ENCODE results near the gene GAD1. TPM values are rescaled to one million over a fixed set of nuclear protein-coding genes. Genes with fewer than 3 reads are reported as not detected.

GAD1 gene
- total RNA-seq, 1 experiment from 2014 or later: 7.7 TPM

GRCh38 chr2:170873035-170873692 lies 56.5 kb downstream of the GAD1 start:
- Histone ChIP-seq H3K9me3 (ENCODE audit: low read length) (no peaks in the 10 kb centered on the region), H3K9me2 (replicated peaks; ENCODE audit: insufficient read depth, low read length) (no peaks in the 10 kb centered on the region), H3K27ac (ENCODE audit: low read length) (no peak overlapping the region), H4K20me1 (ENCODE audit: insufficient read depth, low read depth, low read length) (no peaks in the 10 kb centered on the region), H3K36me3 (ENCODE audit: insufficient read depth, low read length) (no peaks in the 10 kb centered on the region), H3K4me2 (ENCODE audit: low read depth, low read length, poor library complexity, severe bottlenecking) (peak overlapping the region; percentile 62), H3K4me1 (ENCODE audit: low read length) (peaks cover 6% of the 10 kb centered on the region; the same call in 1 of the 2 replicates), H3K4me3 (ENCODE audit: low read length) (peak overlapping the region; percentile 42; the same call in 1 of the 2 replicates), H3K9ac (ENCODE audit: low read length) (peak overlapping the region; percentile 51), H3K79me2 (ENCODE audit: low read length) (no peaks in the 10 kb centered on the region), H3K27me3 (ENCODE audit: low read length) (no peaks in the 10 kb centered on the region), H2AFZ (ENCODE audit: low read length) (peak overlapping the region; percentile 95)
- DNase-seq: peak; percentile 86

GRCh38 chr2:170878066-170878465 lies 61.4 kb downstream of the GAD1 start:
- H3K4me1 ChIP-seq (ENCODE audit: low read length): peaks cover 4% of the 10 kb centered on the region; the same call in 1 of the 2 replicates
- no peak for DNase-seq
- no peak overlapping the region; the same call in 1 of the 2 replicates for H3K4me3 ChIP-seq (ENCODE audit: low read length)
- H4K20me1 ChIP-seq (ENCODE audit: insufficient read depth, low read depth, low read length): no peaks in the 10 kb centered on the region
- H3K79me2 ChIP-seq (ENCODE audit: low read length): no peaks in the 10 kb centered on the region
- H3K36me3 ChIP-seq (ENCODE audit: insufficient read depth, low read length): no peaks in the 10 kb centered on the region
- H3K27me3 ChIP-seq (ENCODE audit: low read length): no peaks in the 10 kb centered on the region
- peak overlapping the region; percentile 30; the same call in 1 of the 2 replicates for H2AFZ ChIP-seq (ENCODE audit: low read length)
- peak overlapping the region; percentile 38 for H3K4me2 ChIP-seq (ENCODE audit: low read depth, low read length, poor library complexity, severe bottlenecking)
- H3K9ac ChIP-seq (ENCODE audit: low read length): no peak overlapping the region
- H3K9me3 ChIP-seq (ENCODE audit: low read length): no peaks in the 10 kb centered on the region
- no peaks in the 10 kb centered on the region for H3K9me2 ChIP-seq (replicated peaks; ENCODE audit: insufficient read depth, low read length)
- no peak overlapping the region for H3K27ac ChIP-seq (ENCODE audit: low read length)

GRCh38 chr2:170878505-170878904 lies 61.8 kb downstream of the GAD1 start:
- H3K36me3 ChIP-seq (ENCODE audit: insufficient read depth, low read length): no peaks in the 10 kb centered on the region
- peak overlapping the region; percentile 30; the same call in 1 of the 2 replicates for H2AFZ ChIP-seq (ENCODE audit: low read length)
- H3K4me1 ChIP-seq (ENCODE audit: low read length): peaks cover under 1% of the 10 kb centered on the region; the same call in 1 of the 2 replicates
- no peak for DNase-seq
- no peak overlapping the region for H3K27ac ChIP-seq (ENCODE audit: low read length)
- no peaks in the 10 kb centered on the region for H4K20me1 ChIP-seq (ENCODE audit: insufficient read depth, low read depth, low read length)
- no peak overlapping the region; the same call in 1 of the 2 replicates for H3K4me3 ChIP-seq (ENCODE audit: low read length)
- H3K9me3 ChIP-seq (ENCODE audit: low read length): no peaks in the 10 kb centered on the region
- no peak overlapping the region for H3K9ac ChIP-seq (ENCODE audit: low read length)
- H3K79me2 ChIP-seq (ENCODE audit: low read length): no peaks in the 10 kb centered on the region
- H3K27me3 ChIP-seq (ENCODE audit: low read length): no peaks in the 10 kb centered on the region
- no peaks in the 10 kb centered on the region for H3K9me2 ChIP-seq (replicated peaks; ENCODE audit: insufficient read depth, low read length)
- H3K4me2 ChIP-seq (ENCODE audit: low read depth, low read length, poor library complexity, severe bottlenecking): peak overlapping the region; percentile 38

- Histone ChIP-seq H3K4me2 (ENCODE audit: low read depth, low read length, poor library complexity, severe bottlenecking) (no peak overlapping the region), H3K27ac (ENCODE audit: low read length) (no peak overlapping the region), H3K9me2 (replicated peaks; ENCODE audit: insufficient read depth, low read length) (no peaks in the 10 kb centered on the region), H4K20me1 (ENCODE audit: insufficient read depth, low read depth, low read length) (no peaks in the 10 kb centered on the region), H2AFZ (ENCODE audit: low read length) (no peak overlapping the region), H3K4me3 (ENCODE audit: low read length) (no peak overlapping the region), H3K27me3 (ENCODE audit: low read length) (no peaks in the 10 kb centered on the region), H3K4me1 (ENCODE audit: low read length) (peaks cover 3% of the 10 kb centered on the region; the same call in 1 of the 2 replicates), H3K9ac (ENCODE audit: low read length) (no peak overlapping the region), H3K9me3 (ENCODE audit: low read length) (no peaks in the 10 kb centered on the region), H3K36me3 (ENCODE audit: insufficient read depth, low read length) (no peaks in the 10 kb centered on the region), H3K79me2 (ENCODE audit: low read length) (no peaks in the 10 kb centered on the region)
- DNase-seq: no peak
Measured at GRCh38 chr2:170881840-170882239, 65.2 kb downstream of the GAD1 start.

- H2AFZ ChIP-seq (ENCODE audit: low read length): no peak overlapping the region
- H4K20me1 ChIP-seq (ENCODE audit: insufficient read depth, low read depth, low read length): no peaks in the 10 kb centered on the region
- H3K79me2 ChIP-seq (ENCODE audit: low read length): no peaks in the 10 kb centered on the region
- H3K9me3 ChIP-seq (ENCODE audit: low read length): no peaks in the 10 kb centered on the region
- no peak for DNase-seq
- H3K27me3 ChIP-seq (ENCODE audit: low read length): no peaks in the 10 kb centered on the region
- no peak overlapping the region for H3K27ac ChIP-seq (ENCODE audit: low read length)
- no peak overlapping the region for H3K4me2 ChIP-seq (ENCODE audit: low read depth, low read length, poor library complexity, severe bottlenecking)
- H3K9me2 ChIP-seq (replicated peaks; ENCODE audit: insufficient read depth, low read length): no peaks in the 10 kb centered on the region
- H3K36me3 ChIP-seq (ENCODE audit: insufficient read depth, low read length): no peaks in the 10 kb centered on the region
- H3K9ac ChIP-seq (ENCODE audit: low read length): no peak overlapping the region
- H3K4me1 ChIP-seq (ENCODE audit: low read length): peaks cover 3% of the 10 kb centered on the region; the same call in 1 of the 2 replicates
- H3K4me3 ChIP-seq (ENCODE audit: low read length): no peak overlapping the region
Measured at GRCh38 chr2:170882758-170883157, 66.1 kb downstream of the GAD1 start.

- no peak overlapping the region for H3K9ac ChIP-seq (ENCODE audit: low read length)
- H3K4me2 ChIP-seq (ENCODE audit: low read depth, low read length, poor library complexity, severe bottlenecking): no peak overlapping the region
- no peaks in the 10 kb centered on the region for H3K9me3 ChIP-seq (ENCODE audit: low read length)
- H3K9me2 ChIP-seq (replicated peaks; ENCODE audit: insufficient read depth, low read length): no peaks in the 10 kb centered on the region
- no peak overlapping the region for H3K4me3 ChIP-seq (ENCODE audit: low read length)
- no peak for DNase-seq
- no peak overlapping the region for H3K27ac ChIP-seq (ENCODE audit: low read length)
- no peaks in the 10 kb centered on the region for H4K20me1 ChIP-seq (ENCODE audit: insufficient read depth, low read depth, low read length)
- H3K4me1 ChIP-seq (ENCODE audit: low read length): peaks cover 3% of the 10 kb centered on the region; the same call in 1 of the 2 replicates
- no peaks in the 10 kb centered on the region for H3K79me2 ChIP-seq (ENCODE audit: low read length)
- H3K36me3 ChIP-seq (ENCODE audit: insufficient read depth, low read length): no peaks in the 10 kb centered on the region
- no peaks in the 10 kb centered on the region for H3K27me3 ChIP-seq (ENCODE audit: low read length)
- H2AFZ ChIP-seq (ENCODE audit: low read length): no peak overlapping the region
Measured at GRCh38 chr2:170883683-170884082, 67.0 kb downstream of the GAD1 start.

- Histone ChIP-seq H3K9me3 (ENCODE audit: low read length) (no peaks in the 10 kb centered on the region), H3K4me1 (ENCODE audit: low read length) (peaks cover 3% of the 10 kb centered on the region; the same call in 1 of the 2 replicates), H3K4me3 (ENCODE audit: low read length) (no peak overlapping the region), H3K9ac (ENCODE audit: low read length) (no peak overlapping the region), H3K79me2 (ENCODE audit: low read length) (no peaks in the 10 kb centered on the region), H3K36me3 (ENCODE audit: insufficient read depth, low read length) (no peaks in the 10 kb centered on the region), H3K9me2 (replicated peaks; ENCODE audit: insufficient read depth, low read length) (no peaks in the 10 kb centered on the region), H3K4me2 (ENCODE audit: low read depth, low read length, poor library complexity, severe bottlenecking) (no peak overlapping the region), H4K20me1 (ENCODE audit: insufficient read depth, low read depth, low read length) (no peaks in the 10 kb centered on the region), H3K27ac (ENCODE audit: low read length) (no peak overlapping the region), H2AFZ (ENCODE audit: low read length) (no peak overlapping the region), H3K27me3 (ENCODE audit: low read length) (no peaks in the 10 kb centered on the region)
- DNase-seq: no peak
Measured at GRCh38 chr2:170885130-170885791, 68.6 kb downstream of the GAD1 start.

GRCh38 chr2:170886386-170886785 lies 69.7 kb downstream of the GAD1 start:
- Histone ChIP-seq H3K9me3 (ENCODE audit: low read length) (no peaks in the 10 kb centered on the region), H3K4me2 (ENCODE audit: low read depth, low read length, poor library complexity, severe bottlenecking) (no peak overlapping the region), H4K20me1 (ENCODE audit: insufficient read depth, low read depth, low read length) (no peaks in the 10 kb centered on the region), H3K27ac (ENCODE audit: low read length) (no peak overlapping the region), H3K79me2 (ENCODE audit: low read length) (no peaks in the 10 kb centered on the region), H3K27me3 (ENCODE audit: low read length) (no peaks in the 10 kb centered on the region), H3K4me3 (ENCODE audit: low read length) (no peak overlapping the region), H3K9ac (ENCODE audit: low read length) (no peak overlapping the region), H3K9me2 (replicated peaks; ENCODE audit: insufficient read depth, low read length) (no peaks in the 10 kb centered on the region), H3K4me1 (ENCODE audit: low read length) (peaks cover 3% of the 10 kb centered on the region; the same call in 1 of the 2 replicates), H2AFZ (ENCODE audit: low read length) (no peak overlapping the region), H3K36me3 (ENCODE audit: insufficient read depth, low read length) (no peaks in the 10 kb centered on the region)
- DNase-seq: no peak
